DMS153 treated with DMSO at 0.1 percent for 48 hours (cell line): Measurements from ENCODE around the gene OR10G3.
A peak's percentile ranks its signal among the peaks of the same experiment; 100 is the strongest.

Experiments used
- DNase-seq: peaks from one replicate; lab custom pipeline; 2025; ENCODE audit not compliant: unreplicated experiment; lab: John Stamatoyannopoulos, UW

The OR10G3 gene

GRCh38 chr14:21536418-21537089, 43.3 kb downstream of the OR10G3 start:
- no peak for DNase-seq

GRCh38 chr14:21535545-21536417, 44.1 kb downstream of the OR10G3 start:
- DNase-seq, result no peak

- no peak for DNase-seq
These were observed 45.3 kb downstream of the OR10G3 start for GRCh38 chr14:21534576-21534975.

- DNase-seq, result no peak
These were observed 46.6 kb downstream of the OR10G3 start for GRCh38 chr14:21533294-21533693.

GRCh38 chr14:21529515-21529914, 50.4 kb downstream of the OR10G3 start:
- no peak for DNase-seq

- DNase-seq, result no peak
These were observed 51.2 kb downstream of the OR10G3 start for GRCh38 chr14:21528381-21529348.

GRCh38 chr14:21527318-21527679, 52.6 kb downstream of the OR10G3 start:
- no peak for DNase-seq

- DNase-seq, result peak; percentile 41
These were observed 53.1 kb downstream of the OR10G3 start for GRCh38 chr14:21526672-21527317.

GRCh38 chr14:21525962-21526671, 53.8 kb downstream of the OR10G3 start, which contains the start of gene SALL2:
Gene SALL2 (minus strand): TSS chr14:21526346. CDS start chr14:21526127, 219 bp downstream.
- DNase-seq, result peak; percentile 47

GRCh38 chr14:21525571-21525961, 54.3 kb downstream of the OR10G3 start:
- no peak for DNase-seq

GRCh38 chr14:21524575-21525490, 55.0 kb downstream of the OR10G3 start:
- DNase-seq, result no peak

GRCh38 chr14:21523203-21523602, 56.7 kb downstream of the OR10G3 start:
- no peak for DNase-seq

GRCh38 chr14:21521501-21521900, 58.4 kb downstream of the OR10G3 start:
- DNase-seq, result no peak

- DNase-seq, result no peak
These were observed 59.1 kb downstream of the OR10G3 start for GRCh38 chr14:21520767-21521166.

- no peak for DNase-seq
These were observed 61.2 kb downstream of the OR10G3 start for GRCh38 chr14:21518725-21519124.
